AG09309 (cell line): ENCODE measurements around the gene ARHGEF17.

Experiments used
- DNase-seq: peaks from one replicate; pipeline ENCODE4 v3.0.0-alpha.2; 2010; ENCODE audit warnings: low read depth
- H3K4me3 ChIP-seq: 2 replicates; pipeline ENCODE4 v1.5.1; 2011; ENCODE audit warnings: mild to moderate bottlenecking, low read depth, low read length, moderate library complexity; ENCODE audit not compliant: control insufficient read depth
- CTCF ChIP-seq: IDR thresholded peaks from 2 replicates; pipeline ENCODE4 v1.5.1; 2011; ENCODE audit warnings: mild to moderate bottlenecking, low read depth, low read length, inconsistent platforms; ENCODE audit not compliant: insufficient read depth, control insufficient read depth; ENCODE audit errors: missing control alignments

The ARHGEF17 gene

GRCh38 chr11:73314117-73314961 is 6.3 kb downstream of the ARHGEF17 start:
- H3K4me3 ChIP-seq = peak overlapping the region; percentile 8
- TF ChIP-seq CTCF = peak; percentile 10
- DNase-seq = no peak

GRCh38 chr11:73315293-73316020 is 7.4 kb downstream of the ARHGEF17 start:
- H3K4me3 ChIP-seq = no peak overlapping the region
- DNase-seq = no peak
- TF ChIP-seq CTCF = no peak

GRCh38 chr11:73316422-73316821 is 8.3 kb downstream of the ARHGEF17 start:
- no peak overlapping the region for H3K4me3 ChIP-seq
- TF ChIP-seq CTCF = no peak
- no peak for DNase-seq

- TF ChIP-seq CTCF = no peak
- DNase-seq = no peak
- H3K4me3 ChIP-seq = no peak overlapping the region
These were observed 9.3 kb downstream of the ARHGEF17 start for GRCh38 chr11:73317373-73317772.

- no peak overlapping the region for H3K4me3 ChIP-seq
- DNase-seq = no peak
- TF ChIP-seq CTCF = no peak
These were observed 9.7 kb downstream of the ARHGEF17 start for GRCh38 chr11:73317803-73318202.

- DNase-seq = no peak
- H3K4me3 ChIP-seq = no peak overlapping the region
- no peak for TF ChIP-seq CTCF
These were observed 10.5 kb downstream of the ARHGEF17 start for GRCh38 chr11:73318501-73319011.
